GM12878 (cell line): ENCODE data around the gene CCL2. TPM values are rescaled to one million over a fixed set of nuclear protein-coding genes. Genes with fewer than 3 reads are reported as not detected.

ENCODE experiments used
- ATAC-seq: fragments of 200-7000 bp; cut with Tn5 transposase; 3 replicates; pipeline ENCODE4 v1.9.1; 2020; ENCODE audit warnings: mild to moderate bottlenecking, moderate library complexity
- BruUV-seq: library from RNA; stranded (reverse); fragments of 400-500 nt; replicated peaks from 2 replicates; lab custom pipeline; 2021; lab: Mats Ljungman, UMichigan
- CTCF ChIA-PET: fragments of 300-600 bp; sonication (Branson Sonifier 250); formaldehyde crosslinking; extraction: SDS; loops from one replicate; lab custom pipeline; 2021; ENCODE audit warnings: inconsistent platforms; lab: Yijun Ruan, JAX
- POLR2A ChIA-PET: fragments of 350-600 bp; formaldehyde crosslinking; extraction: SDS; loops from one replicate; lab custom pipeline; 2021; ENCODE audit warnings: inconsistent platforms; lab: Charles Lee
- RAD21 ChIA-PET: fragments of 300-600 bp; sonication (Branson Sonifier 250); formaldehyde crosslinking; loops from one replicate; lab custom pipeline; 2023; ENCODE audit warnings: antibody characterized with exemption; ENCODE audit not compliant: unreplicated experiment; lab: Charles Lee
- SMC1A ChIA-PET: fragments of 300-600 bp; sonication (Branson Sonifier 250); formaldehyde crosslinking; loops from one replicate; lab custom pipeline; 2023; ENCODE audit not compliant: unreplicated experiment, uncharacterized antibody; lab: Charles Lee
- DNase-seq: peaks from one replicate; pipeline ENCODE4 v3.0.0-alpha.2; 2011; ENCODE audit warnings: low read depth, low spot score
- FAIRE-seq: peaks from 3 replicates; lab custom pipeline; 2011; peaks lifted over from hg19 to GRCh38; lab: Jason Lieb, UNC
- H2AFZ ChIP-seq: 2 replicates; pipeline ENCODE4 v1.6.0; 2011; ENCODE audit warnings: low read depth, low read length, control low read depth; ENCODE audit not compliant: control insufficient read depth
- H3K27ac ChIP-seq: 2 replicates; pipeline ENCODE4 v1.5.1; 2011; ENCODE audit warnings: control low read depth; ENCODE audit not compliant: control insufficient read depth, insufficient read depth
- H3K27me3 ChIP-seq, 2 experiments: replicated peaks in 1 of 2; 2 replicates each; pipeline versions ENCODE4 v1.6.0 to v1.6.1; 2011; ENCODE audit warnings: low read length in 1 of 2; ENCODE audit not compliant: control insufficient read depth in 2 of 2, insufficient read depth in 2 of 2
- H3K36me3 ChIP-seq, 2 experiments: 2 replicates each; pipeline ENCODE4 v1.5.1; 2011; ENCODE audit warnings: low read length in 1 of 2; ENCODE audit not compliant: control insufficient read depth in 2 of 2, insufficient read depth in 2 of 2
- H3K4me1 ChIP-seq: 2 replicates; pipeline ENCODE4 v1.6.1; 2011; ENCODE audit warnings: mild to moderate bottlenecking, low read length, moderate library complexity, mixed read lengths; ENCODE audit not compliant: control insufficient read depth, insufficient read depth
- H3K4me2 ChIP-seq: 2 replicates; pipeline ENCODE4 v1.6.0; 2011; ENCODE audit warnings: control low read depth; ENCODE audit not compliant: control insufficient read depth, insufficient read depth
- H3K4me3 ChIP-seq: fragments of 200-600 bp; sonication (generic); 2 replicates; pipeline ENCODE4 v1.5.1; 2016
- H3K79me2 ChIP-seq: 2 replicates; pipeline ENCODE4 v1.6.0; 2011; ENCODE audit warnings: low read length; ENCODE audit not compliant: control insufficient read depth, insufficient read depth
- H3K9ac ChIP-seq: 2 replicates; pipeline ENCODE4 v1.8.0; 2011; ENCODE audit warnings: low read length, control low read depth, mixed read lengths; ENCODE audit not compliant: control insufficient read depth, insufficient read depth
- H3K9me3 ChIP-seq: replicated peaks from 3 replicates; pipeline ENCODE4 v1.5.1; 2011; ENCODE audit warnings: mild to moderate bottlenecking, low read length; ENCODE audit not compliant: control insufficient read depth, insufficient read depth
- H4K20me1 ChIP-seq: 2 replicates; pipeline ENCODE4 v1.6.0; 2011; ENCODE audit not compliant: control insufficient read depth, insufficient read depth
- ATF7 ChIP-seq: fragments of 450-650 bp; IDR thresholded peaks from 2 replicates; pipeline ENCODE4 v1.6.1; 2016; ENCODE audit warnings: low read depth, mild to moderate bottlenecking
- CBX5 ChIP-seq: sonication (generic); IDR thresholded peaks from 2 replicates; pipeline ENCODE4 v1.6.1; 2016; ENCODE audit warnings: low read depth, moderate library complexity, mild to moderate bottlenecking, inconsistent platforms
- FOS ChIP-seq: IDR thresholded peaks from 3 replicates; pipeline ENCODE4 v1.6.1; 2011; ENCODE audit warnings: borderline replicate concordance; ENCODE audit not compliant: insufficient read length; ENCODE audit errors: extremely low read depth
- IKZF2 ChIP-seq, 2 experiments: fragments of 450-650 bp; IDR thresholded peaks; 2 replicates each; pipeline ENCODE4 v1.6.1; 2017; ENCODE audit warnings: mild to moderate bottlenecking in 2 of 2, moderate library complexity in 2 of 2
- MAX ChIP-seq: IDR thresholded peaks from 2 replicates; pipeline ENCODE4 v1.6.1; 2012; ENCODE audit warnings: low read depth, low read length, improper control_type of control experiment
- MLLT1 ChIP-seq: fragments of 450-650 bp; IDR thresholded peaks from 2 replicates; pipeline ENCODE4 v1.6.1; 2016; ENCODE audit warnings: mild to moderate bottlenecking
- MYC ChIP-seq: IDR thresholded peaks from 2 replicates; pipeline ENCODE4 v1.6.1; 2011; ENCODE audit warnings: mild to moderate bottlenecking, low read length, moderate library complexity, inconsistent platforms; ENCODE audit not compliant: insufficient read depth, insufficient replicate concordance, insufficient read length, severe bottlenecking
- NFYB ChIP-seq: IDR thresholded peaks from 2 replicates; pipeline ENCODE4 v1.6.1; 2011; ENCODE audit warnings: low read depth, mild to moderate bottlenecking, low read length, improper control_type of control experiment, moderate library complexity; ENCODE audit not compliant: insufficient read depth
- PBX3 ChIP-seq: IDR thresholded peaks from 2 replicates; pipeline ENCODE4 v1.6.1; 2011; ENCODE audit warnings: mild to moderate bottlenecking, low read depth, low read length, moderate library complexity; ENCODE audit not compliant: insufficient replicate concordance
- PRDM15 ChIP-seq: fragments of 450-650 bp; formaldehyde crosslinking; IDR thresholded peaks from 2 replicates; pipeline ENCODE4 v1.4.0; 2020; ENCODE audit warnings: mild to moderate bottlenecking, moderate library complexity
- RUNX3 ChIP-seq: IDR thresholded peaks from 2 replicates; pipeline ENCODE4 v1.6.1; 2012; ENCODE audit warnings: low read length, inconsistent platforms
- ZBTB33 ChIP-seq: fragments of 450-650 bp; IDR thresholded peaks from 2 replicates; pipeline ENCODE4 v1.6.1; 2017; ENCODE audit warnings: mild to moderate bottlenecking
- ZNF217 ChIP-seq: fragments of 450-650 bp; IDR thresholded peaks from 2 replicates; pipeline ENCODE4 v1.6.1; 2017; ENCODE audit warnings: antibody characterized with exemption, mild to moderate bottlenecking
- ZNF274 ChIP-seq: IDR thresholded peaks from one replicate; pipeline ENCODE4 v1.8.0; 2011; ENCODE audit not compliant: insufficient read length, insufficient read depth
- WGBS: methylation state at CpG from one replicate; pipeline ENCODE4 v1.1.6; 2016; ENCODE audit warnings: low lambda C conversion rate; ENCODE audit not compliant: insufficient replicate concordance, insufficient coverage; ENCODE audit errors: missing lambda C conversion rate; 5-methylcytosine and 5-hydroxymethylcytosine counted together
- in situ Hi-C: fragments of 300-500 bp; cut with MboI; formaldehyde crosslinking; loops from 9 replicates; pipeline ENCODE4 v1.14.3; 2018; ENCODE audit warnings: mixed read lengths
- intact Hi-C: fragments of 100-400 bp; cut with micrococcal nuclease; formaldehyde crosslinking; loops from one replicate; pipeline ENCODE4 v1.14.2; 2022; ENCODE audit not compliant: unreplicated experiment
- polyA plus RNA-seq, 11 experiments: library from polyadenylated mRNA; depleted of rRNA in 4 of 11; unstranded in 6 of 11; stranded (reverse) in 5 of 11; fragments of >200 nt; fragmentation: Nextera tagmentation in 4 of 11; fragmentation: Illumina TruSeq in 1 of 11; extraction: Ambion mirVana in 4 of 11; extraction: Trizol in 1 of 11; gene quantifications; 1 replicate in 1 of 11; 2 replicates in 10 of 11; pipeline versions ENCODE4 v1.2.1 to v1.2.3, GENCODE V29; 2011 to 2016; ENCODE audit warnings: inconsistent platforms in 2 of 11, missing spikeins in 2 of 11, low read depth in 1 of 11
- total RNA-seq, 4 experiments: library from RNA; depleted of rRNA in 3 of 4; stranded (reverse); fragments of >200 nt in 3 of 4; fragmentation: Illumina TruSeq in 1 of 4; extraction: Trizol in 1 of 4; gene quantifications; 2 replicates each; pipeline versions ENCODE4 v1.2.1 to v1.2.3, GENCODE V29; 2013 to 2021

CCL2 gene
- total and polyA plus RNA-seq, 10 of the 15 experiments (the other 5 are each of a cell fraction or from before 2014, with no cell fraction given), result 0.16 to 0.18 TPM; not detected in 8

GRCh38 chr17:34242587-34243363, 12.3 kb upstream of the CCL2 start:
- BruUV-seq, result no TSS peak
- ChIA-PET POLR2A (no interaction called here), CTCF (interaction anchor here (1.0 to 2.2 kb wide), 2 partner anchors 118 to 119 kb away, joined by 3 to 9 read pairs; no protein-coding TSS in a partner anchor), RAD21 (no interaction called here), SMC1A (no interaction called here)
- Histone ChIP-seq H3K4me1 (peaks cover 23% of the 10 kb centered on the region), H3K36me3 (no peaks in the 10 kb centered on the region), H3K27me3 (no peaks in the 10 kb centered on the region; a peak in 1 of 4 replicates), H2AFZ (no peak overlapping the region), H3K4me2 (peak overlapping the region; percentile 64), H3K4me3 (no peak overlapping the region), H3K9ac (no peak overlapping the region), H3K79me2 (no peaks in the 10 kb centered on the region), H4K20me1 (no peaks in the 10 kb centered on the region), H3K9me3 (no peaks in the 10 kb centered on the region; the same call in 2 of the 3 replicates), H3K27ac (no peak overlapping the region)
- ATAC-seq (peak; percentile 90), FAIRE-seq (peak; percentile 91), DNase-seq (peak; percentile 7)
- in situ Hi-C loops, result no loop called here
- WGBS, result 15% methylated on average over 8 of the region's 8 CpGs
- intact Hi-C loops, result loop anchor here (5.0 kb wide), 1 partner anchor 40 kb away; no protein-coding TSS in a partner anchor
- TF ChIP-seq ZNF217 (no peak), PRDM15 (CRISPR knock-in tag) (no peak), PBX3 (no peak), ZBTB33 (no peak), CBX5 (no peak), ZNF274 (no peak), RUNX3 (peak; percentile 61), IKZF2 (IDR thresholded peaks at IDR 0.05) (peak; percentile 73 to 79; a peak in 3 of 4 replicates), ATF7 (no peak), NFYB (no peak), MAX (no peak), MLLT1 (no peak), FOS (no peak), MYC (no peak)
